CD4-positive, alpha-beta memory T cell (primary cell): ENCODE results near the gene RHOBTB3. TPM values are rescaled to one million over a fixed set of nuclear protein-coding genes. Genes with fewer than 3 reads are reported as not detected.

Experiments used
- CTCF ChIA-PET: fragments of 350-600 bp; sonication (Branson Sonifier 250); formaldehyde crosslinking; loops from one replicate; lab custom pipeline; 2021; ENCODE audit warnings: inconsistent platforms; ENCODE audit not compliant: partially characterized antibody; lab: Charles Lee
- POLR2A ChIA-PET: fragments of 350-600 bp; sonication (Branson Sonifier 250); formaldehyde crosslinking; loops from one replicate; lab custom pipeline; 2021; ENCODE audit not compliant: partially characterized antibody; lab: Charles Lee
- DNase-seq, 5 donors: peaks; one replicate each; pipeline versions ENCODE4 v3.0.0 to v3.0.0-alpha.2; 2020 to 2022; ENCODE audit warnings: mixed read lengths in 1 of 5
- H3K27ac ChIP-seq: one replicate; pipeline ENCODE4 v1.7.0; 2013; ENCODE audit warnings: low read depth, low read length
- H3K27me3 ChIP-seq: 2 replicates; pipeline ENCODE4 v1.7.0; 2013; ENCODE audit warnings: mild to moderate bottlenecking, low read length, moderate library complexity; ENCODE audit not compliant: insufficient read depth
- H3K36me3 ChIP-seq: 2 replicates; pipeline ENCODE4 v1.7.0; 2013; ENCODE audit warnings: mild to moderate bottlenecking, low read length, moderate library complexity; ENCODE audit not compliant: insufficient read depth
- H3K4me1 ChIP-seq: 2 replicates; pipeline ENCODE4 v1.7.0; 2013; ENCODE audit warnings: mild to moderate bottlenecking, low read length, moderate library complexity; ENCODE audit not compliant: insufficient read depth
- H3K4me3 ChIP-seq, 2 donors: one replicate each; pipeline ENCODE4 v1.7.0; 2013; ENCODE audit warnings: low read length in 2 of 2, mild to moderate bottlenecking in 1 of 2
- H3K9me3 ChIP-seq, 2 donors: one replicate each; pipeline ENCODE4 v1.7.0; 2013; ENCODE audit warnings: low read length in 2 of 2, control low read depth in 1 of 2; ENCODE audit not compliant: control insufficient read depth in 1 of 2
- H3K27ac Mint-ChIP-seq, 7 donors: one replicate each; pipeline ENCODE4 v1.8.0; 2020 to 2021; ENCODE audit warnings: mixed read lengths in 7 of 7, mild to moderate bottlenecking in 6 of 7, inconsistent platforms in 3 of 7, moderate library complexity in 3 of 7
- H3K27me3 Mint-ChIP-seq, 2 donors: one replicate each; pipeline ENCODE4 v1.8.0; 2020 to 2021; ENCODE audit warnings: mixed read lengths in 2 of 2
- H3K36me3 Mint-ChIP-seq, 2 donors: one replicate each; pipeline ENCODE4 v1.8.0; 2020 to 2021; ENCODE audit warnings: mixed read lengths in 2 of 2, inconsistent platforms in 1 of 2, mild to moderate bottlenecking in 1 of 2
- H3K4me1 Mint-ChIP-seq, 4 donors: one replicate each; pipeline ENCODE4 v1.8.0; 2020 to 2021; ENCODE audit warnings: mixed read lengths in 4 of 4, mild to moderate bottlenecking in 1 of 4
- H3K4me3 Mint-ChIP-seq, 8 donors: one replicate each; pipeline ENCODE4 v1.8.0; 2020 to 2021; ENCODE audit warnings: mixed read lengths in 8 of 8, mild to moderate bottlenecking in 7 of 8, moderate library complexity in 6 of 8, inconsistent platforms in 3 of 8
- H3K9me3 Mint-ChIP-seq, 8 donors: one replicate each; pipeline ENCODE4 v1.8.0; 2020 to 2021; ENCODE audit warnings: mixed read lengths in 8 of 8, mild to moderate bottlenecking in 5 of 8, inconsistent platforms in 3 of 8, moderate library complexity in 1 of 8
- intact Hi-C: fragments of 100-400 bp; cut with micrococcal nuclease; formaldehyde crosslinking; loops from one replicate; pipeline ENCODE4 v1.15.1; 2023
- polyA plus RNA-seq, 2 donors: library from polyadenylated mRNA; unstranded; fragments of 300-500 nt; fragmentation: Illumina TruSeq; gene quantifications; one replicate each; pipeline ENCODE4 v1.2.3, GENCODE V29; 2021
- total RNA-seq, 2 experiments: library from RNA; stranded (reverse); gene quantifications; one replicate each; pipeline ENCODE4 v1.2.3, GENCODE V29; 2021

Gene RHOBTB3, protein sequence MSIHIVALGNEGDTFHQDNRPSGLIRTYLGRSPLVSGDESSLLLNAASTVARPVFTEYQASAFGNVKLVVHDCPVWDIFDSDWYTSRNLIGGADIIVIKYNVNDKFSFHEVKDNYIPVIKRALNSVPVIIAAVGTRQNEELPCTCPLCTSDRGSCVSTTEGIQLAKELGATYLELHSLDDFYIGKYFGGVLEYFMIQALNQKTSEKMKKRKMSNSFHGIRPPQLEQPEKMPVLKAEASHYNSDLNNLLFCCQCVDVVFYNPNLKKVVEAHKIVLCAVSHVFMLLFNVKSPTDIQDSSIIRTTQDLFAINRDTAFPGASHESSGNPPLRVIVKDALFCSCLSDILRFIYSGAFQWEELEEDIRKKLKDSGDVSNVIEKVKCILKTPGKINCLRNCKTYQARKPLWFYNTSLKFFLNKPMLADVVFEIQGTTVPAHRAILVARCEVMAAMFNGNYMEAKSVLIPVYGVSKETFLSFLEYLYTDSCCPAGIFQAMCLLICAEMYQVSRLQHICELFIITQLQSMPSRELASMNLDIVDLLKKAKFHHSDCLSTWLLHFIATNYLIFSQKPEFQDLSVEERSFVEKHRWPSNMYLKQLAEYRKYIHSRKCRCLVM
- total RNA-seq (under 1 TPM; 0.32 to 0.61 TPM), polyA plus RNA-seq (1 to 10 TPM; 1.6 to 1.8 TPM)

DNA sequence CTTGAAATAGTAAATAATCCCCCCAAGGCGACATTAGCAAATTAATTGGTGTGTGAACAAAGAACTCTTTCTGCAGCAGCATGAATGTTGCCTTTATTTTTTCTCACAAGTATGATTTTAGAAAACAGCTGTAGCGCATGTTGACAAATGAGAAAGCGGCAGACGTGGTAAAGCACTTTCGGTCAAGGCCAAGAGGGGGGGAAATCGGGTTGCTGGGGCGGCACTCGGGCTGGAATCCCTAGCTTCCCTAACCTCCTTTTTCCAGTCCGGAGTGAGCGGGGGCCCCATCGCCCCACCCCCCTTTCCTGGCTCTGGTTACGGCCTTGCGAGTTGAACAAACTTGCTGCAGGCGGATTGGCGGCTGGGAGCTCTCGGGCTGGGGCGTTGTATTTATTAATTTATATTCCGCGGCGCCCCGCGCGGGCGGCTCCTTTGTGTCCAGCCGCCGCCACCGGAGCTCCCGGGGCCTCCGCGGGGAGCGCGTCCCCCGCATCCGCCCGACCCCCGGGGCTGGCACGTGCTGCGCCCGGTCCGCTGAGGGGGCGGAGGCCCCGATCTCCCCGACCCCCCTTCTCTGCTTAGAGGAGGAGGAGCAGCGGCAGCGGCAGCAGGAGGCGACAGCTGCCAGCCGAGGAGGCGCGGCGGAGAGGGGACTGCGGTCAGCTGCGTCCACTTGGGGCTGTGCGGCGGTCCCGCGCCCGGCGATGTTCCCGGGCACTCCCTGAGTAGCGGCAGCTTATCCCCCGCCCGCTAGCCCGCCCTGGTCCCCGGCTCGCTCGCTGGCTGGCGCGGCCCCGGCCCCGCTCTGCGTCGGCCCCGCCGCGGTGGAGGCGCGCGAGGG lies at the start of gene RHOBTB3:
TSS of gene RHOBTB3 (plus strand) at position 607 of the 841 bp plus-strand sequence. CDS start 347 bp downstream, outside the sequence.
- Mint-ChIP-seq H3K36me3 (no peaks in the 10 kb centered on the region), H3K4me3 (peak within 1 kb of the TSS; percentile 79 to 87 (median 84)), H3K27me3 (peaks cover 31 to 36% of the 10 kb centered on the region in 2 donors), H3K4me1 (peaks cover 1 to 25% (median 19%) of the 10 kb centered on the region in 4 donors), H3K27ac (peak within 1 kb of the TSS in 1 of 7 donors; percentile 3), H3K9me3 (no peaks in the 10 kb centered on the region)
- Histone ChIP-seq H3K4me1 (peaks cover 17% of the 10 kb centered on the region), H3K4me3 (peak within 1 kb of the TSS; percentile 7 to 46), H3K27ac (no peak within 1 kb of the TSS), H3K27me3 (peaks cover 17% of the 10 kb centered on the region), H3K36me3 (no peaks in the 10 kb centered on the region), H3K9me3 (no peaks in the 10 kb centered on the region)
- POLR2A ChIA-PET: no interaction called here
- intact Hi-C loops: no loop called here
- DNase-seq: peak; percentile 23 to 50 (median 33)
- CTCF ChIA-PET: interaction anchor here (0.6 to 3.0 kb wide), 3 partner anchors 50 to 89 kb away, joined by 3 to 11 read pairs (median 10); no protein-coding TSS in a partner anchor

DNA sequence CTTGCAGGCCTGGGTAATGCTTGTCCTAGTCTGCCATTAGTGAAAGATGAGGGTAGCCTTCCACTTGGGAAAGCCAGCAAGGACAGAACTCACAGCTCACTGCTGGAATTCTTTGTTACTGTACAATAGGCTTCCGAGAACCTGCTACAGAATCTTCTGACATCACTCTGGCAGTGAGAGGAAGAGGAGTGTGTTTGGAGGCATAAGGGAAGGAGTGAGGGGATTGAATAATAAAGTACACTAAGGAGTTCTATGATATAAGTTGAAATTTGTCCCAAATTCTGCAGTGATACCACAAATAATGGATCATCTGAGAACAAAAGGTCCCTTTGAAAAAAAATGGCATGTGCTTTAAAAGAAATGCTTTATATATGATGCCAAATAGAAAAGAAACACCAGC lies 48.2 kb upstream of the RHOBTB3 start, which contains the start of gene SPATA9:
TSS of gene SPATA9 (minus strand) at position 101 of the 400 bp plus-strand sequence. CDS start 137 bp downstream, outside the sequence.
- intact Hi-C loops: no loop called here
- peaks cover 0 to 3% of the 10 kb centered on the region in 2 donors for H3K36me3 Mint-ChIP-seq
- ChIA-PET POLR2A (no interaction called here), CTCF (no interaction called here)
- Histone ChIP-seq H3K27me3 (no peaks in the 10 kb centered on the region), H3K9me3 (no peaks in the 10 kb centered on the region), H3K27ac (no peak within 1 kb of the TSS), H3K36me3 (no peaks in the 10 kb centered on the region), H3K4me1 (no peaks in the 10 kb centered on the region), H3K4me3 (no peak within 1 kb of the TSS)
- H3K27me3 Mint-ChIP-seq: peaks cover 9 to 21% of the 10 kb centered on the region in 2 donors
- no peaks in the 10 kb centered on the region for H3K4me1 Mint-ChIP-seq
- no peak for DNase-seq
- no peak within 1 kb of the TSS for H3K27ac Mint-ChIP-seq
- peaks cover 0 to 2% (median 0%) of the 10 kb centered on the region in 8 donors for H3K9me3 Mint-ChIP-seq
- no peak within 1 kb of the TSS for H3K4me3 Mint-ChIP-seq

DNA sequence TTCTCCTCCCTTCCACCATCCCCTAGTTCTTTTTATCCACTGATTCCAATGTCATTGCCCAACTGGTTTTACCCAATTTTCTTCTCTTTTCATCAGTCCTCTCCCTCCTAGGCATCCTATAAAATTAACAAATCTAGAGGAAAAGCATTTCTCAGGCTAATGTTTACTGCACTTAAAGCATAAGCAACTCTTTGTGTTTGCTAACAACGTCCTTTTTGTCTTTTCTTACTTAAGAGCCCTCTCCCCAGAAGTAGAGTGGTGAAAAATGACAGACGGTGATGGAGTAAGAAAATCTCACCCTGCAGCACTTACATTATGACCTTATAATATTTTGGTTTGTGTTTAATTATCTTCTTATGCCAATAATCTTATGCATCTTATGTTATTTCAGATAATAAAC lies 46.8 kb upstream of the RHOBTB3 start:
- Histone ChIP-seq H3K9me3 (no peaks in the 10 kb centered on the region), H3K27me3 (no peaks in the 10 kb centered on the region), H3K4me3 (no peak overlapping the region), H3K4me1 (no peaks in the 10 kb centered on the region), H3K36me3 (no peaks in the 10 kb centered on the region), H3K27ac (no peak overlapping the region)
- Mint-ChIP-seq H3K4me3 (no peak overlapping the region), H3K36me3 (peaks cover 0 to 3% of the 10 kb centered on the region in 2 donors), H3K9me3 (peaks cover 0 to 5% (median 0%) of the 10 kb centered on the region in 8 donors), H3K27ac (no peak overlapping the region), H3K4me1 (no peaks in the 10 kb centered on the region), H3K27me3 (peaks cover 12 to 18% of the 10 kb centered on the region in 2 donors)
- intact Hi-C loops: no loop called here
- ChIA-PET CTCF (no interaction called here), POLR2A (no interaction called here)
- DNase-seq: no peak

DNA sequence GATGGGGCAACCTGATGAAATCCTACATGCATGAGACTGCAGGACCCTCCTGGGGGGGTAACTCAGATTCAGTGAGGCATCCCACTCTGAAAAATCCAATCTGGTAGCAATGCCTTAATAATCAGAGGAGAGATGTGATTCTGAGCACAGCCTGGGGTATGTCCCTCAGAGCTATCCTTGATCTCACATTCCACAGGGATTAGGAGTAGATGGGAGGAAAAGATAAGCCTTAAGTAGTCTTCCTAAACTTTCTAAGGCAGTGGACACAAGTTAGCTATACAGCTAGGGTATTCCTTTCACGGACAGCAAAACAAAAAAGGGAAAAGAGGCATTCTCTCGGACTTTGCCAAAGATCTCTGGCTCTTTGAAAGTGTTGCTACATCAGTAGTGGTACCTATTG lies 44.5 kb upstream of the RHOBTB3 start:
- Histone ChIP-seq H3K27me3 (no peaks in the 10 kb centered on the region), H3K9me3 (no peaks in the 10 kb centered on the region), H3K4me1 (no peaks in the 10 kb centered on the region), H3K36me3 (no peaks in the 10 kb centered on the region), H3K27ac (no peak overlapping the region), H3K4me3 (no peak overlapping the region)
- Mint-ChIP-seq H3K9me3 (peaks cover 0 to 6% (median 0%) of the 10 kb centered on the region in 8 donors), H3K27ac (no peak overlapping the region), H3K4me1 (no peaks in the 10 kb centered on the region), H3K4me3 (no peak overlapping the region), H3K27me3 (peaks cover 10% of the 10 kb centered on the region in 2 donors), H3K36me3 (no peaks in the 10 kb centered on the region)
- intact Hi-C loops: no loop called here
- no peak for DNase-seq
- CTCF ChIA-PET: no interaction called here
- POLR2A ChIA-PET: no interaction called here

DNA sequence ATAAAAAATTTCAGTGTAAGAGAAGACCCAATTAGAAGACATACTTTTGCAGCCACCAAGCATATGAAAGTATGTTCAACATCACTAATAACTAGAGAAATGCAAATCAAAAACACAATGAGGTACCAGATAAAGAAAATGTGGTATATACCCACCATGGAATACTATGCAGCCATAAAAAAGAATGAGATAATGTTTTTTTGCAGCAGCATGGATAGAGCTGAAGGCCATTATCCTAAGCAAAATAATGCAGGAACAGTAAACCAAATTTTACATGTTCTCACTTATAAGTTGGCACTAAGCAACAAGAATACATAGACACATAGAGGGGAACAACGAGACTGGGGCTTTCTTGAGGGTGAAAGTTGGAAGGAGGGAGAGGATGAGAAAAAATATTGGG lies 41.5 kb upstream of the RHOBTB3 start:
- Mint-ChIP-seq H3K9me3 (peaks cover 0 to 6% (median 0%) of the 10 kb centered on the region in 8 donors), H3K36me3 (no peaks in the 10 kb centered on the region), H3K27me3 (peaks cover 3 to 9% of the 10 kb centered on the region in 2 donors), H3K27ac (no peak overlapping the region), H3K4me3 (no peak overlapping the region), H3K4me1 (no peaks in the 10 kb centered on the region)
- no peak overlapping the region for H3K27ac ChIP-seq
- ChIA-PET POLR2A (no interaction called here), CTCF (no interaction called here)
- H3K9me3 ChIP-seq: no peaks in the 10 kb centered on the region
- intact Hi-C loops: no loop called here
- no peaks in the 10 kb centered on the region for H3K36me3 ChIP-seq
- H3K27me3 ChIP-seq: no peaks in the 10 kb centered on the region
- DNase-seq: no peak
- H3K4me3 ChIP-seq: no peak overlapping the region
- H3K4me1 ChIP-seq: no peaks in the 10 kb centered on the region

DNA sequence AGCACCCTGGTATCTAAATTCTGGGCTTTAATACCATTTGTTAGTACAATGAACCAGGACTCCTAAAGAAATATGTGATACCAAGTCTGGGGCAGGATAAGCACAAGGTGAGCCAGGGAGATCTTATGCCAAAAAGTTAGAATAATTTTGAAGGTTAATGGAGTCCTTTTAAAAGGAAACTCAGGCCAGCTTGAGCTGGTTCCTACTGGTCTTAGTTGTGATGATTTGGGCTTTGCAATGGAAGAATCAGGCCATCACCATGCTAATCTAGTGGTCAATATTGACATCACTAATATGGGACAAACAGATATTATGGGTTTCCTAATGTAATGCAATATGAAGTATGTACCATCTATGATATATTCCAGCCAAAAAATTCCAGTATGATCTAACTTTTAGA lies 40.8 kb upstream of the RHOBTB3 start:
- Mint-ChIP-seq H3K36me3 (no peaks in the 10 kb centered on the region), H3K4me1 (no peaks in the 10 kb centered on the region), H3K27me3 (peaks cover under 1 to 5% of the 10 kb centered on the region in 2 donors), H3K9me3 (peaks cover 0 to 6% (median 0%) of the 10 kb centered on the region in 8 donors), H3K27ac (no peak overlapping the region), H3K4me3 (no peak overlapping the region)
- ChIA-PET CTCF (no interaction called here), POLR2A (no interaction called here)
- H3K4me1 ChIP-seq: no peaks in the 10 kb centered on the region
- H3K9me3 ChIP-seq: no peaks in the 10 kb centered on the region
- no peak overlapping the region for H3K27ac ChIP-seq
- no peaks in the 10 kb centered on the region for H3K27me3 ChIP-seq
- no peak for DNase-seq
- no peaks in the 10 kb centered on the region for H3K36me3 ChIP-seq
- intact Hi-C loops: no loop called here
- H3K4me3 ChIP-seq: no peak overlapping the region
